Measurements from ENCODE around the gene PREP. TPM values are rescaled to one million over a fixed set of nuclear protein-coding genes. Genes with fewer than 3 reads are reported as not detected.

The PREP gene
- total RNA-seq, 1 experiment from 2014 or later, result 42.4 TPM

GRCh38 chr6:105310371-105310770 lies 92.5 kb downstream of the PREP start:
- DNase-seq (ENCODE audit: low read depth), result no peak

- DNase-seq (ENCODE audit: low read depth), result no peak
Observed at GRCh38 chr6:105308840-105309239, 94.0 kb downstream of the PREP start.

- no peak for DNase-seq (ENCODE audit: low read depth)
Observed at GRCh38 chr6:105305521-105305920, 97.4 kb downstream of the PREP start.

GRCh38 chr6:105304825-105305224 lies 98.1 kb downstream of the PREP start:
- no peak for DNase-seq (ENCODE audit: low read depth)

GRCh38 chr6:105304366-105304765 lies 98.5 kb downstream of the PREP start:
- no peak for DNase-seq (ENCODE audit: low read depth)

GRCh38 chr6:105302617-105303128 lies 100.2 kb downstream of the PREP start:
- DNase-seq (ENCODE audit: low read depth), result no peak

GRCh38 chr6:105301756-105302616 lies 100.9 kb downstream of the PREP start:
- no peak for DNase-seq (ENCODE audit: low read depth)

GRCh38 chr6:105301072-105301503 lies 101.8 kb downstream of the PREP start:
- no peak for DNase-seq (ENCODE audit: low read depth)

GRCh38 chr6:105300090-105300489 lies 102.8 kb downstream of the PREP start:
- no peak for DNase-seq (ENCODE audit: low read depth)

- DNase-seq (ENCODE audit: low read depth), result no peak
Observed at GRCh38 chr6:105294129-105294528, 108.8 kb downstream of the PREP start.

- no peak for DNase-seq (ENCODE audit: low read depth)
Observed at GRCh38 chr6:105292689-105293339, 110.1 kb downstream of the PREP start.

GRCh38 chr6:105291525-105291924 lies 111.4 kb downstream of the PREP start:
- DNase-seq (ENCODE audit: low read depth), result no peak

GRCh38 chr6:105282631-105283585 lies 120.0 kb downstream of the PREP start:
- DNase-seq (ENCODE audit: low read depth), result no peak

GRCh38 chr6:105280033-105280432 lies 122.8 kb downstream of the PREP start:
- DNase-seq (ENCODE audit: low read depth), result no peak

- DNase-seq (ENCODE audit: low read depth), result no peak
Observed at GRCh38 chr6:105279463-105279862, 123.4 kb downstream of the PREP start.

GRCh38 chr6:105278813-105279212 lies 124.1 kb downstream of the PREP start:
- DNase-seq (ENCODE audit: low read depth), result no peak

GRCh38 chr6:105278035-105278434 lies 124.8 kb downstream of the PREP start:
- DNase-seq (ENCODE audit: low read depth), result no peak

- no peak for DNase-seq (ENCODE audit: low read depth)
Observed at GRCh38 chr6:105276374-105276773, 126.5 kb downstream of the PREP start.

- no peak for DNase-seq (ENCODE audit: low read depth)
Observed at GRCh38 chr6:105275542-105275941, 127.3 kb downstream of the PREP start.

GRCh38 chr6:105274678-105275077 lies 128.2 kb downstream of the PREP start:
- no peak for DNase-seq (ENCODE audit: low read depth)

- no peak for DNase-seq (ENCODE audit: low read depth)
Observed at GRCh38 chr6:105273589-105273988, 129.3 kb downstream of the PREP start.

Measured in HT1080 (cell line).